Body of pancreas (tissue), 4 donors: ENCODE results near the gene GSG1L. TPM values are rescaled to one million over a fixed set of nuclear protein-coding genes. Genes with fewer than 3 reads are reported as not detected.

Experiments
- ATAC-seq: fragments of 150-250 bp; one replicate; pipeline ENCODE4 v1.9.1; 2016
- DNase-seq, 4 donors: peaks; one replicate each; pipeline ENCODE4 v3.0.0-alpha.2; 2019
- H3K27ac ChIP-seq, 4 donors: fragments of 200-600 bp; sonication (generic); 1 replicate in 3 of 4; 2 replicates in 1 of 4; pipeline versions ENCODE4 v1.5.1 to v1.6.1; 2016 to 2019; ENCODE audit warnings: mild to moderate bottlenecking in 1 of 4, mixed read lengths in 1 of 4, moderate library complexity in 1 of 4
- H3K27me3 ChIP-seq, 2 donors: fragments of 200-600 bp; sonication (generic); one replicate each; pipeline ENCODE4 v1.6.0; 2016; ENCODE audit warnings: mild to moderate bottlenecking in 1 of 2
- H3K36me3 ChIP-seq, 2 donors: fragments of 200-600 bp; sonication (generic); replicated peaks in 1 of 2; 2 replicates each; pipeline ENCODE4 v1.5.1; 2016; ENCODE audit warnings: low read depth in 2 of 2; ENCODE audit not compliant: insufficient read depth in 1 of 2
- H3K4me1 ChIP-seq: fragments of 200-600 bp; sonication (generic); one replicate; pipeline ENCODE4 v1.6.0; 2016
- H3K4me3 ChIP-seq, 2 donors: fragments of 200-600 bp; sonication (generic); 1 replicate in 1 of 2; 2 replicates in 1 of 2; pipeline ENCODE4 v1.5.1; 2016 to 2019
- H3K9me3 ChIP-seq, 3 donors: fragments of 200-600 bp; sonication (generic); 1 replicate in 2 of 3; 2 replicates in 1 of 3; pipeline ENCODE4 v1.5.1; 2016
- POLR2A ChIP-seq, 3 donors: fragments of 450-650 bp; IDR thresholded peaks; one replicate each; pipeline ENCODE4 v1.6.1; 2016; ENCODE audit warnings: antibody characterized with exemption in 3 of 3, mild to moderate bottlenecking in 2 of 3
- WGBS, 2 donors: methylation state at CpG; one replicate each; pipeline ENCODE4 v1.1.5; 2017; 5-methylcytosine and 5-hydroxymethylcytosine counted together
- intact Hi-C: fragments of 100-400 bp; cut with DNase I; formaldehyde crosslinking; loops from one replicate; pipeline ENCODE4 v1.15.1; 2023
- total RNA-seq, 2 donors: library from RNA; depleted of rRNA; stranded (reverse); fragments of >200 nt; gene quantifications; one replicate each; pipeline ENCODE4 v1.1.0, GENCODE V29; 2016
- TF ChIP-seq, protein P1 (sequence below), 7 experiments: fragments of 450-650 bp in 4 of 7; fragments of 200-600 bp in 3 of 7; sonication (generic) in 3 of 7; IDR thresholded peaks; one replicate each; pipeline ENCODE4 v1.5.1; 2016 to 2019; ENCODE audit warnings: antibody characterized with exemption in 7 of 7

GSG1L gene
- total RNA-seq, 2 donors from 2014 or later: not detected

DNA sequence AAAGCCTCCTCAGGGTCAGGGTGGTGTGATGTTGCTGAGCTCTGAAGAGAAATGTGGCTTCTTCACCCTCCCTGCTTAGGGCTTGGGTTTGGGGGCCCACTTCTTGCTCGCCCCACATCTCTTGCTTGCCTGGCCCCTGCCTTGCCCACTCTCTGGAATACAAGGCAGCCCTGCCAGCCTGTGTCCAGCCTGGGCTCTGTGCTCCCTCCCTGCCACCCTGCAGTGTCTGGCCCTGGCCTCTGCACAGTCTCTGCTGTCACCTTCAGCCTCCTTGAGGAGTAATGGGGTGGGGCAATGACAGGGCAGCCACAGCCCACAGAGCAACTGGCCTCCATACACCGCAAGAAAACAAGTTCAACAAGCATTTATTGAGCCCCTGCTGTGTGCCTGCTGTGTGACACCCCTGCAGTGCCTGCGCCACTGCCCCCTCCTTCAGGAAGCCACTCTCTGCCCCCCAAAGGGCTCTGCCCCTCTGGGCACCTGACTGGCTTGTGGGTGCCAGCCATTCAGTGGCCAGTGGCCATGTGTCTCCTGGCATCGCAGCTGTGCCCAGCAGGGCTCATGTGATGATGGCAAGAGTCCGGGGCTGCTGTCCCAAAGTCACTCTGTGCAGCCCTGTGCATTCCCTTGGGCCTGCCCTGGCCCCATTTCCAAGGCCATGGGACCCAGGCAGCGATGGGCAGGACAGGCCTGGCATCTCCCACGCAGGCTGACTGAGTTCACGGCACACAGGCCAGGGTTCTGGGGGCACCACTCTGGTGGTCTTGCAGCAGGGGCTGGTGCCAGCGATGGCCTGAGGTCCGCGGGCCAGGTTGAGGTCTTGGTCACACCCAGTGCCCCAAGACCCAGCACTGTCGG, 272.7 kb downstream of the GSG1L start:
- Histone ChIP-seq H3K27ac (no peak overlapping the region), H3K9me3 (no peaks in the 10 kb centered on the region), H3K4me3 (no peak overlapping the region), H3K36me3 (no peaks in the 10 kb centered on the region), H3K4me1 (no peaks in the 10 kb centered on the region), H3K27me3 (no peaks in the 10 kb centered on the region)
- ATAC-seq (no peak), DNase-seq (no peak)
- 72 to 78% methylated on average over 2 to 9 of the region's 12 CpGs for WGBS, 2 donors
- intact Hi-C loops: no loop called here
- no peak for TF ChIP-seq POLR2A (IDR thresholded peaks at IDR 0.05)
- TF ChIP-seq, protein P1, sequence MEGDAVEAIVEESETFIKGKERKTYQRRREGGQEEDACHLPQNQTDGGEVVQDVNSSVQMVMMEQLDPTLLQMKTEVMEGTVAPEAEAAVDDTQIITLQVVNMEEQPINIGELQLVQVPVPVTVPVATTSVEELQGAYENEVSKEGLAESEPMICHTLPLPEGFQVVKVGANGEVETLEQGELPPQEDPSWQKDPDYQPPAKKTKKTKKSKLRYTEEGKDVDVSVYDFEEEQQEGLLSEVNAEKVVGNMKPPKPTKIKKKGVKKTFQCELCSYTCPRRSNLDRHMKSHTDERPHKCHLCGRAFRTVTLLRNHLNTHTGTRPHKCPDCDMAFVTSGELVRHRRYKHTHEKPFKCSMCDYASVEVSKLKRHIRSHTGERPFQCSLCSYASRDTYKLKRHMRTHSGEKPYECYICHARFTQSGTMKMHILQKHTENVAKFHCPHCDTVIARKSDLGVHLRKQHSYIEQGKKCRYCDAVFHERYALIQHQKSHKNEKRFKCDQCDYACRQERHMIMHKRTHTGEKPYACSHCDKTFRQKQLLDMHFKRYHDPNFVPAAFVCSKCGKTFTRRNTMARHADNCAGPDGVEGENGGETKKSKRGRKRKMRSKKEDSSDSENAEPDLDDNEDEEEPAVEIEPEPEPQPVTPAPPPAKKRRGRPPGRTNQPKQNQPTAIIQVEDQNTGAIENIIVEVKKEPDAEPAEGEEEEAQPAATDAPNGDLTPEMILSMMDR (IDR thresholded peaks at IDR 0.05): no peak

DNA sequence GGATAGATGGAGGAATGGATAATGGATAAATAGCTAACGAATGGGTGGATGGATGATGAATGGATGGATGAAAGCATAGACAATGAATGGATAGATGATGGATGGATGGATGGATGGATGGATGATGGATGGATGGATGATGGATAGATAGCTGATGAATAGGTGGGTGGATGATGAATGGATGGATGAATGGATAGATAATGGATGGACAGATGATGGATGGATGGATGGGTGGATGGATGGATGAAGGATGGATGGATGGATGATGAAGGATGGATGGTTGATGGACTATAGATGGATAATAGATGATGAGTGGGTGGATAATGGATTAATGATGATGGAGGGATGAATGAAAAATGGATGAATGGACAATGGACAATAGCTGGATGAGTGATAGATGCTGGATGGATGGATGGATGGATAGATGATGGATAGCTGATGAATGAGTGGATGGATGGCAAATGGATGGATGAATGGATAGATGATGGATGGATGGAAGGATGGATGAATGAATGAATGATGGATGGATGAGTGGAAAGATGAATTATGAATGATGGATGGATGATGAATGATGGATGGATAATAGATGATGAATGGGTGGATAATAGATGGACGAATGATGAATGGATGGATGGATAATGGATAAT, 273.8 kb downstream of the GSG1L start:
- no peaks in the 10 kb centered on the region for H3K9me3 ChIP-seq
- DNase-seq (no peak), ATAC-seq (no peak)
- H3K36me3 ChIP-seq: no peaks in the 10 kb centered on the region
- no peaks in the 10 kb centered on the region for H3K4me1 ChIP-seq
- TF ChIP-seq, protein P1 (IDR thresholded peaks at IDR 0.05): no peak
- TF ChIP-seq POLR2A (IDR thresholded peaks at IDR 0.05): no peak
- H3K27ac ChIP-seq: no peak overlapping the region
- intact Hi-C loops: no loop called here
- no peak overlapping the region for H3K4me3 ChIP-seq
- H3K27me3 ChIP-seq: no peaks in the 10 kb centered on the region
- 49 to 64% methylated on average over 2 of the region's 2 CpGs for WGBS, 2 donors

- Histone ChIP-seq H3K4me3 (no peak overlapping the region), H3K9me3 (no peaks in the 10 kb centered on the region), H3K36me3 (no peaks in the 10 kb centered on the region), H3K4me1 (no peaks in the 10 kb centered on the region), H3K27ac (no peak overlapping the region), H3K27me3 (no peaks in the 10 kb centered on the region)
- DNase-seq (no peak), ATAC-seq (no peak)
- 83 to 84% methylated on average over 1 of the region's 1 CpG for WGBS, 2 donors
- intact Hi-C loops: no loop called here
- no peak for TF ChIP-seq POLR2A (IDR thresholded peaks at IDR 0.05)
- TF ChIP-seq, protein P1 (IDR thresholded peaks at IDR 0.05): no peak
These were observed 274.4 kb downstream of the GSG1L start for GRCh38 chr16:27789150-27789549.

DNA sequence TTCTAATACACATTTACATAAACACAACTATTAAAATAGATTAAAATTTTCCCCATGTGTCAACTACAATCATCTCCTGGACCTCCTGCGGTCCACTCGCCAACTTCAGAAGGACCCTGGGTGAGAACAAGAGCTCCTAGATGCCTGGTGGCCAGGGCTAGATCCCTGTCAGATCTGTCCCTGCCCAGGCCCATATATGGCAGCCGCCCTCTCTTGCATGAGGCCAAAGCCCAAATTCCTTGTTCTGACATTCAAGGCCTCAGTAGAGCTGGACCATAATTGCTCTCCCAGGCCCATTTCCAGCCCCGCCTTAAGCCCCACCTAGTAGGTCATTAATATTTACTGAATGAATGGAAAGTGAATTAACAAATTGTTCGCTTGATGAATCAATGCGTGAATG, 275.8 kb downstream of the GSG1L start:
- WGBS, 2 donors: 84 to 88% methylated on average over 6 of the region's 6 CpGs
- H3K36me3 ChIP-seq: no peaks in the 10 kb centered on the region
- no peaks in the 10 kb centered on the region for H3K9me3 ChIP-seq
- no peaks in the 10 kb centered on the region for H3K4me1 ChIP-seq
- TF ChIP-seq, protein P1 (IDR thresholded peaks at IDR 0.05): no peak
- no peak for TF ChIP-seq POLR2A (IDR thresholded peaks at IDR 0.05)
- no peak for DNase-seq
- no peak overlapping the region for H3K4me3 ChIP-seq
- intact Hi-C loops: no loop called here
- H3K27me3 ChIP-seq: no peaks in the 10 kb centered on the region
- H3K27ac ChIP-seq: no peak overlapping the region
- no peak for ATAC-seq
